ENCODE measurements around the gene TUBG2.
"Not testable (repeated sequence)": the region's sequence is repeated elsewhere in the genome, so short reads cannot be mapped to it uniquely, and the experiment has no call there.

TUBG2 gene

GRCh38 chr17:42659079-42659931, at the start of gene TUBG2:
Gene TUBG2, plus strand, starts transcription at chr17:42659284. Its CDS starts 220 bp downstream, at chr17:42659504.
- peak; percentile 61 for DNase-seq

DNA sequence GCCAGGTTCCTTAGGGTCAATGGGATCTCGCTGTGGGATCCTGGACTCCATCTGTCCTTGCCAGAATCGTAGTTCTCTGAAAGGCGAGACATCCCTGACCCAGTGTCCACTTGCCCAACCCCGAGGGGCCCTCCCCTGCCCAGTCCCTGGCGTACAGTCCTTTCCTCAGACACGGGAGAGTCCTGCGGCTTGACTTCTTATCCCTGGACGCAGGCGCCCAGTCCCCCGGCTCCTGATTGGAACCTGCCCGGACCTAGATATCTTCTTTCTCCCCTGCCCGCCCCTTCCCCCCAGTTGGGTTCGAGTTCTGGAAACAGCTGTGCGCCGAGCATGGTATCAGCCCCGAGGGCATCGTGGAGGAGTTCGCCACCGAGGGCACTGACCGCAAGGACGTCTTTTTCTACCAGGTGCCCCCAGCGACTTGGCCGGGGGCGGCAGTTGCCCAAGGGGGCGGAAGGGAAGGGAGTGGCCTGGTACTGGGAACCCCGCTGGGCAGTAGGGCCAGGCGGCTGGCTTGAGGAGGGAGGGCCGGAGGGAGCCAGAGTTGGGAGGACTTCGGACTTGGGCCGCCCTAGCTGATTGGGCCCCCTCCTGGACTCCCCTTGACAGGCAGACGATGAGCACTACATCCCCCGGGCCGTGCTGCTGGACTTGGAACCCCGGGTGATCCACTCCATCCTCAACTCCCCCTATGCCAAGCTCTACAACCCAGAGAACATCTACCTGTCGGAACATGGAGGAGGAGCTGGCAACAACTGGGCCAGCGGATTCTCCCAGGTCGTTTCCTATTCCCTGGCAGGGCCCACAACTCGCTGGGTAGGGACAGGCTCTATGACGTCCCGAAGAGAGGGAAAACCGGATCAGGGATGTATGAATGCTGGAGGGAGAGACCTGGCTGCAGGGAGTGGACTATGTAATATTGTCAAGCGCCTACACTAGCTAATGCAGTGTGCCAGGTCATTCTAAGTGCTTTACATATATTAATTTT, 49.0 kb upstream of the TUBG2 start:
- DNase-seq: peak; percentile 1

DNA sequence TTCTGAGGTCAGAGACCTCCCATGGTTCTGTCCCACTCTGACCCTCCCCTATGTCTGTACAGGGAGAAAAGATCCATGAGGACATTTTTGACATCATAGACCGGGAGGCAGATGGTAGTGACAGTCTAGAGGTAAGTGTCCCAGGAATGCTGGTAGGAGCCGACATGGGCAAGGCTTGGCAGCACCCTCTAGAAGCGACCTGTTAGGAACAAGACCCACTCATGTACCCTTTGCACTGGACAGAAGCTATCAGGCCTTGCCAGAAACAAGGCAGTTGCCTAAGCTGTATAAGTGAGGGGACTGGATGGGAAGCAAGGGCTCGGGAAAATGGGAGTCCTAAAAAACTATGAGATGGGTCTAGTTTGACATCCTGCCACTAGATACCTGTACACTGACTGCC, 47.1 kb upstream of the TUBG2 start:
- DNase-seq: no peak

GRCh38 chr17:42613699-42614295, 45.3 kb upstream of the TUBG2 start:
- DNase-seq: no peak

- no peak for DNase-seq
These were observed 41.1 kb upstream of the TUBG2 start for GRCh38 chr17:42617956-42618431.

GRCh38 chr17:42618442-42619150, 40.5 kb upstream of the TUBG2 start:
- DNase-seq: no peak

DNA sequence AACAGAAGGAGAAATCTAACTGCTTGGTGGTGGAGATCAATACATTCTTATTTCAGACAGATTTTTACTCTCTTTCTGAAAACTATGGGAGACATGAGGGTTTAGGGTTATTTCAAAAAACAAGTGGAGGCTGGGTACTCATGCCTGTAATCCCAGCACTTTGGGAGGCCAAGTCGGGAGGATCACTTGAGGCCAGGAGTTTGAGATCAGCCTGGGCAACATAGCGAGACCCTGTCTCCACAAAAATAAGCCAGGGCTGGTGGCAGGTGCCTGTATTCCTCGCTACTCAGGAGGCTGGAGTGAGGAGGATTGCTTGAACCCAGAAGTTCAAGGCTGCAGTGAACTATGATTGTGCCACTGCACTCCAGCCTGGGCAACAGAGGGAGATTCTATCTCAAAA, 37.1 kb upstream of the TUBG2 start:
- not testable (repeated sequence) for DNase-seq

DNA sequence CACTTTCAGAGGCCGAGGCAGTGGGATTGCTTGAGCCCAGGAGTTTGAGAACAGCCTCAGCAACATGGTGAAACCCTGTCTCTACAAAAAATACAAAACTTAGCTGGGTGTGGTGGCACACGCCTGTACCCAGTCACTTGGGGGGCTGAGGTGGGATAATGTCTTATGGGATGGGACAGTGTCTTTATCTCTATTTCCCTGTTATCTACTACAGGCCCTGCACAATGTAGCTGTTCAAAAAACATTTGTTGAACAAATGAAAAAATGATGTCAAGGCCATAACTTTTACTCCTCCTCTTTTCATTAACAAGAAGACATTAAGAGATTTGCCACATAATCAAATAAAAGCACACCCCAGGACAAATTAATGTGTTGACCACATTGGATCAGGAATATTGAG, 35.8 kb upstream of the TUBG2 start:
- no peak for DNase-seq

GRCh38 chr17:42623732-42624596, 35.1 kb upstream of the TUBG2 start:
- no peak for DNase-seq

DNA sequence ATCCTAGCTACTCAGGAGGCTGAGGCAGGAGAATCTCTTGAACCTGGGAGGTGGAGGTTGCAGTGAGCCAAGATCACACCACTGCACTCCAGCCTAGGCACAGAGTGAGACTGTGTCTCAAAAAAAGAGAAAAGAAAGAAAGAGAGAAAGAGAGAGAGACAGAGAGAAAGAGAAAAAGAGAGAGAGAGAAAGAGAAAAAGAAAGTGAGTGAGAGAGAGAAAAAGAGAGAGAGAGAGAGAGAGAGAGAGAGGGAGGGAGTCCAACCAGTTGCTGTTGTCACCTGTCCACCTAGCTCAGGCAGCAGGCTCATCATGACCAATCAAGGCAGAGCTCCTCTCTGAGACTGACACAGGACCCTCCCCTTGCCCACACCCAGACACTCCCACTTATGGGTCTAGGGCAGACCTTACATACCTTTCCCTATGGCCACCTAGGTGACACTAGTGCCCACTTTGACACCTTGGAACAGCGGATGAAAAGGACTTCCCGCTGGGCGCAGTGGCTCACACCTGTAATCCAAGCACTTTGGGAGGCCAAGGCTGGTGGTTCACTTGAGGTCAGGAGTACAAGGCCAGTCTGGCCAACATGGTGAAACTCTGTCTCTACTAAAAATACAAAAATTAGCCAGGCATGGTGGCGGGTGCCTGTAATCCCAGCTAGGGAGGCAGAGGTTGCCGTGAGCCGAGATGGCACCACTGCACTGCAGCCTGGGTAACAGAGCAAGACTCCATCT, 31.9 kb upstream of the TUBG2 start:
- DNase-seq: not testable (repeated sequence)

- no peak for DNase-seq
These were observed 29.6 kb upstream of the TUBG2 start for GRCh38 chr17:42629411-42630009.

DNA sequence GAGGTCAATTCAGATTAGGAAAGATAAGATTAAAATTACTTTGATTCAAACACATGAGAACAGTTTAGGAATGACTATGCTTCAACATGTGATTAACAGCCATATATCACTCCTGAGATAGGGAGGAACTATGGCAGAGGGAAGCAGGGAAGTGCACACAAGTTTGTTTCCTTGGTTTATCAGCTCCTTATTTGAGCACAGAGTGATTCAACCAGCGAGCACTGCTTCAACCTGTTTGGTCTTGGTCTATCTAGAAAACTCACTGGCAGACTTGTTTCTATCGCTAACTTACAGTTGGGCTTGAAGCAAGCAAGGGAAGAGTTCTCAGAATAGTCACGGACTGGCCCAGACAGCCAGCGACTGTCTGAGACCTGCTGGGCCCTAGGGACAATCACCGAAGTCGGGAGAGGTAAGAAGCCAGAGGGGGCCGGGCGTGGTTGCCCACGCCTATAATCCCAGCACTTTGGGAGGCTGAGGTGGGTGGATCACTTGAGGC, 26.1 kb upstream of the TUBG2 start:
- DNase-seq: no peak

DNA sequence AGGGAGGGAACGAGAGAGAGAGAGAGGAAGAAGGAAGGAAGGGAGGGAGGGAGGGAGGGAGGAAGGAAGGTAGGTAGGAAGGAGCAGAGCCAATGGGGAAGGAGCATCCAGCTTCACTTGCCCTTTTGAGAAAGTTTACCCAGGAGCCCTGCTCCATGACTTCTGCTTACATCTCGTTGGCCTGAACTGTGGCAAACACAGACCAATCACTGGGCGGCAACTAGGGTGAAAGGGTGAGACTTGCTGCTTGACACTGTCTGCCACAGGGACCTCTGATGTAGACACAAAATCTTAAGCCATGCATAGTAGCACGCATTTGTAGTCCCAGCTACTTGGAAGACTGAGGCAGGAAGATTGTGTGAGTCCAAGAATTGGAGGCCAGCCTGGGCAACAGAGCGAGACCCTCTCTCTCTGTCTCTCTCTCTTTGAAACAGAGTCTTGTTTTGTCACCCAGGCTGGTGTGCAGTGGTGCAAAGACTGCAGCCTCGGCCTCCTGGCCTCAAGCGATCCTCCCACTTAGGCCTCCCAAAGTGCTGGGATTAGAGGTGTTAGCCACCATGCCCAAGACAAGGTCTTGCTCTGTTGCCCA, 19.5 kb upstream of the TUBG2 start:
- DNase-seq: no peak

GRCh38 chr17:42640121-42640520, 19.0 kb upstream of the TUBG2 start:
- no peak for DNase-seq

GRCh38 chr17:42642336-42642735, 16.7 kb upstream of the TUBG2 start:
- no peak for DNase-seq

- DNase-seq: no peak
These were observed 11.3 kb upstream of the TUBG2 start for GRCh38 chr17:42647778-42648177.

DNA sequence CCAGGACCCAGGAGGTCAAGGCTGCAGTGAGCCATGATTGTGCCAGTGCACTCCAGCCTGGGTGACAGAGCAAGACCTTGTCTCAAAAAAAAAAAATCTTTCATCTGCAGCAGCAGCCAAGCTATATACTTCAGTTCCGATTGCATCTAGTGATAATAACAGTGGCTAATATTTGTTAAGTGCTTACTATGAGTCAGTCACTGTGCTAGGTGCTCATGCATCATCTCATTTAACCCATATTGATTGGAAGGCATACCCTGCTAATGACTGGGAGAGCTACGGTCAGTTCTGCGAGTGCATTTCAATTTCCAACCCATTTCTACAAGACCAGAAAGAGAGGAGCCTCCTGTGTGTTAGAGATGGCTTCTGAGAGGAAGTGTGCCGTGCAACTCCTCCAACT, 7.7 kb upstream of the TUBG2 start:
- DNase-seq: no peak

- no peak for DNase-seq
These were observed 5.6 kb upstream of the TUBG2 start for GRCh38 chr17:42653179-42654124.
